H9 (cell line): ENCODE measurements around the gene POR. TPM values are rescaled to one million over a fixed set of nuclear protein-coding genes. Genes with fewer than 3 reads are reported as not detected.

Experiments
- DNase-seq: peaks from one replicate; pipeline ENCODE4 v3.0.0-alpha.2; 2017
- H2AFZ ChIP-seq: one replicate; pipeline ENCODE4 v1.6.1; 2013; ENCODE audit warnings: mild to moderate bottlenecking, low read length, control low read depth, moderate library complexity
- H2AK5ac ChIP-seq: 2 replicates; pipeline ENCODE4 v1.6.1; 2013; ENCODE audit warnings: low read length, control low read depth, mixed read lengths; ENCODE audit not compliant: insufficient read length
- H2BK120ac ChIP-seq: one replicate; pipeline ENCODE4 v1.6.1; 2013; ENCODE audit warnings: low read depth, mild to moderate bottlenecking, low read length, control low read depth, inconsistent platforms; ENCODE audit not compliant: poor library complexity, severe bottlenecking
- H2BK12ac ChIP-seq: 2 replicates; pipeline ENCODE4 v1.6.1; 2013; ENCODE audit warnings: low read length, control low read depth, mixed read lengths, low read depth; ENCODE audit not compliant: insufficient read length
- H2BK15ac ChIP-seq: 2 replicates; pipeline ENCODE4 v1.6.1; 2013; ENCODE audit warnings: low read depth, low read length, control low read depth
- H2BK20ac ChIP-seq: one replicate; pipeline ENCODE4 v1.6.1; 2013; ENCODE audit warnings: low read depth, mild to moderate bottlenecking, low read length, control low read depth, inconsistent platforms; ENCODE audit not compliant: poor library complexity, severe bottlenecking
- H2BK5ac ChIP-seq: 2 replicates; pipeline ENCODE4 v1.6.1; 2013; ENCODE audit warnings: low read length, control low read depth, mixed read lengths; ENCODE audit not compliant: insufficient read length
- H3K14ac ChIP-seq: 2 replicates; pipeline ENCODE4 v1.6.1; 2013; ENCODE audit warnings: low read length, control low read depth; ENCODE audit not compliant: insufficient read depth
- H3K18ac ChIP-seq: 2 replicates; pipeline ENCODE4 v1.6.1; 2013; ENCODE audit warnings: low read depth, mild to moderate bottlenecking, mixed read lengths, low read length, control low read depth; ENCODE audit not compliant: insufficient read length
- H3K23ac ChIP-seq: 2 replicates; pipeline ENCODE4 v1.6.1; 2013; ENCODE audit warnings: low read length, control low read depth, mixed read lengths, low read depth; ENCODE audit not compliant: insufficient read length
- H3K23me2 ChIP-seq: 2 replicates; pipeline ENCODE4 v1.6.1; 2013; ENCODE audit warnings: low read depth, mild to moderate bottlenecking, mixed read lengths, low read length, control low read depth; ENCODE audit not compliant: insufficient read length, poor library complexity, severe bottlenecking
- H3K27ac ChIP-seq: 2 replicates; pipeline ENCODE4 v1.5.1; 2013; ENCODE audit warnings: low read length, control low read depth, mixed read lengths, low read depth; ENCODE audit not compliant: insufficient read length
- H3K27me3 ChIP-seq: 2 replicates; pipeline ENCODE4 v1.6.1; 2013; ENCODE audit warnings: low read length, control low read depth, inconsistent platforms; ENCODE audit not compliant: insufficient read depth
- H3K4ac ChIP-seq: 2 replicates; pipeline ENCODE4 v1.6.1; 2013; ENCODE audit warnings: low read depth, mild to moderate bottlenecking, control low read depth, inconsistent platforms, low read length, moderate library complexity
- H3K4me1 ChIP-seq: 2 replicates; pipeline ENCODE4 v1.6.1; 2013; ENCODE audit warnings: low read length, control low read depth, inconsistent platforms; ENCODE audit not compliant: insufficient read depth
- H3K4me2 ChIP-seq: 2 replicates; pipeline ENCODE4 v1.6.1; 2013; ENCODE audit warnings: low read length, control low read depth, mixed read lengths; ENCODE audit not compliant: insufficient read length, insufficient read depth
- H3K56ac ChIP-seq: 2 replicates; pipeline ENCODE4 v1.6.1; 2013; ENCODE audit warnings: low read depth, mild to moderate bottlenecking, mixed read lengths, low read length, control low read depth; ENCODE audit not compliant: insufficient read length
- H3K79me1 ChIP-seq: 2 replicates; pipeline ENCODE4 v1.6.1; 2013; ENCODE audit warnings: low read depth, mild to moderate bottlenecking, moderate library complexity, low read length, control low read depth, inconsistent platforms; ENCODE audit not compliant: insufficient read depth, poor library complexity, severe bottlenecking
- H3K79me2 ChIP-seq: 2 replicates; pipeline ENCODE4 v1.6.1; 2013; ENCODE audit warnings: low read length, control low read depth, inconsistent platforms; ENCODE audit not compliant: insufficient read depth
- H3K9ac ChIP-seq: 2 replicates; pipeline ENCODE4 v1.6.1; 2013; ENCODE audit warnings: low read length, control low read depth, mixed read lengths; ENCODE audit not compliant: insufficient read length; ENCODE audit errors: extremely low read depth
- H3K9me3 ChIP-seq: one replicate; pipeline ENCODE4 v1.6.1; 2013; ENCODE audit warnings: low read depth, low read length, inconsistent platforms; ENCODE audit not compliant: control insufficient read depth
- H3T11ph ChIP-seq: one replicate; pipeline ENCODE4 v1.6.1; 2013; ENCODE audit warnings: mild to moderate bottlenecking, low read length, control low read depth, inconsistent platforms
- H4K20me1 ChIP-seq: one replicate; pipeline ENCODE4 v1.6.1; 2013; ENCODE audit not compliant: control insufficient read depth, insufficient read length, insufficient read depth
- H4K5ac ChIP-seq: 2 replicates; pipeline ENCODE4 v1.6.1; 2013; ENCODE audit warnings: low read depth, mild to moderate bottlenecking, mixed read lengths, low read length, control low read depth; ENCODE audit not compliant: insufficient read length
- H4K8ac ChIP-seq: replicated peaks from 2 replicates; pipeline ENCODE4 v1.6.1; 2013; ENCODE audit warnings: low read length, control low read depth, mixed read lengths, low read depth; ENCODE audit not compliant: insufficient read length
- H4K91ac ChIP-seq: 2 replicates; pipeline ENCODE4 v1.6.1; 2013; ENCODE audit warnings: low read depth, mild to moderate bottlenecking, moderate library complexity, mixed read lengths, low read length, control low read depth; ENCODE audit not compliant: insufficient read length
- H3K27ac Mint-ChIP-seq, 3 experiments: 2 replicates in 2 of 3; 3 replicates in 1 of 3; pipeline ENCODE4 v1.8.0; 2020 to 2021; ENCODE audit warnings: mixed read lengths in 3 of 3, mild to moderate bottlenecking in 1 of 3, moderate library complexity in 1 of 3
- H3K27me3 Mint-ChIP-seq: 2 replicates; pipeline ENCODE4 v1.8.0; 2021; ENCODE audit warnings: low read depth, mild to moderate bottlenecking, moderate library complexity, mixed read lengths
- H3K36me3 Mint-ChIP-seq, 3 experiments: 2 replicates in 2 of 3; 3 replicates in 1 of 3; pipeline ENCODE4 v1.8.0; 2020 to 2021; ENCODE audit warnings: low read depth in 3 of 3, mixed read lengths in 3 of 3; ENCODE audit not compliant: insufficient read depth in 1 of 3
- H3K4me1 Mint-ChIP-seq, 2 experiments: 2 replicates each; pipeline ENCODE4 v1.8.0; 2020; ENCODE audit warnings: mixed read lengths in 2 of 2
- H3K4me3 Mint-ChIP-seq, 2 experiments: 2 replicates in 1 of 2; 3 replicates in 1 of 2; pipeline ENCODE4 v1.8.0; 2020 to 2021; ENCODE audit warnings: mild to moderate bottlenecking in 2 of 2, mixed read lengths in 2 of 2, moderate library complexity in 1 of 2
- H3K9me3 Mint-ChIP-seq, 2 experiments: 2 replicates in 1 of 2; 3 replicates in 1 of 2; pipeline ENCODE4 v1.8.0; 2020; ENCODE audit warnings: mild to moderate bottlenecking in 2 of 2, mixed read lengths in 2 of 2, moderate library complexity in 1 of 2
- CTCF ChIP-seq: fragments of 200-600 bp; sonication (generic); conservative IDR thresholded peaks from 3 replicates; pipeline ENCODE4 v1.8.0; 2021; ENCODE audit warnings: antibody characterized with exemption, mild to moderate bottlenecking
- WGBS: extraction: QIAGEN DNeasy Blood & Tissue Kit; methylation state at CpG from one replicate; pipeline ENCODE4 v1.1.7; 2013; ENCODE audit warnings: missing lambda C conversion rate, low lambda C conversion rate, mixed read lengths; ENCODE audit not compliant: insufficient read length; ENCODE audit errors: extremely low coverage; 5-methylcytosine and 5-hydroxymethylcytosine counted together
- total RNA-seq: library from RNA; stranded (reverse); gene quantifications from 2 replicates; pipeline ENCODE4 v1.2.1, GENCODE V29; 2021

POR gene
- total RNA-seq, 1 experiment from 2014 or later: 128 TPM

GRCh38 chr7:75888464-75889222 is 26.3 kb upstream of the POR start:
- no peak overlapping the region for H2AK5ac ChIP-seq
- no peak overlapping the region for H4K5ac ChIP-seq
- H3K79me1 ChIP-seq: no peaks in the 10 kb centered on the region
- WGBS: no CpG with 5 or more reads among the region's 23 CpGs
- Mint-ChIP-seq H3K9me3 (no peaks in the 10 kb centered on the region), H3K4me1 (peaks cover 2 to 3% of the 10 kb centered on the region in 2 experiments; a peak in 2 of 4 replicates), H3K4me3 (no peak overlapping the region), H3K27ac (peak overlapping the region in 1 of 3 experiments; percentile 9; a peak in 2 of 7 replicates), H3K36me3 (peaks cover 34 to 51% (median 47%) of the 10 kb centered on the region in 3 experiments), H3K27me3 (no peaks in the 10 kb centered on the region; the same call in 1 of the 2 replicates)
- H3K18ac ChIP-seq: no peak overlapping the region
- no peaks in the 10 kb centered on the region for H3K9me3 ChIP-seq
- no peak overlapping the region for H3K4ac ChIP-seq
- H2BK20ac ChIP-seq: no peak overlapping the region
- H3K56ac ChIP-seq: no peak overlapping the region
- no peak overlapping the region for H3K9ac ChIP-seq
- TF ChIP-seq CTCF: no peak
- H2BK120ac ChIP-seq: no peak overlapping the region
- no peak overlapping the region for H2AFZ ChIP-seq
- H3K4me2 ChIP-seq: no peak overlapping the region
- no peak overlapping the region for H2BK5ac ChIP-seq
- H4K20me1 ChIP-seq: no peaks in the 10 kb centered on the region
- H4K8ac ChIP-seq: no peak overlapping the region
- no peak overlapping the region for H3K23ac ChIP-seq
- no peak overlapping the region for H3T11ph ChIP-seq
- no peak overlapping the region for H4K91ac ChIP-seq
- H3K79me2 ChIP-seq: no peaks in the 10 kb centered on the region
- 0 out of 2 replicates have a peak overlapping the region, but pooled peaks have one; percentile 5 for H2BK15ac ChIP-seq
- no peaks in the 10 kb centered on the region for H3K27me3 ChIP-seq
- H2BK12ac ChIP-seq: no peak overlapping the region
- no peak overlapping the region for H3K14ac ChIP-seq
- H3K4me1 ChIP-seq: no peaks in the 10 kb centered on the region
- H3K27ac ChIP-seq: no peak overlapping the region
- no peaks in the 10 kb centered on the region for H3K23me2 ChIP-seq
- no peak for DNase-seq
